Fibroblast of lung (primary cell): ENCODE results near the gene SORCS2.

Source experiments
- CTCF ChIP-seq, 2 donors: IDR thresholded peaks in 1 of 2; conservative IDR thresholded peaks in 1 of 2; 1 replicate in 1 of 2; 2 replicates in 1 of 2; pipeline ENCODE4 v1.5.1; 2011 to 2012; ENCODE audit warnings: low read length in 2 of 2, control low read depth in 1 of 2, inconsistent platforms in 1 of 2, low read depth in 1 of 2, mild to moderate bottlenecking in 1 of 2
- EZH2 ChIP-seq: IDR thresholded peaks from 2 replicates; pipeline ENCODE4 v1.5.1; 2012; ENCODE audit warnings: low read length, control low read depth, mild to moderate bottlenecking; ENCODE audit errors: missing control alignments

- TF ChIP-seq EZH2 (no peak), CTCF (conservative IDR thresholded peaks at IDR 0.05 in 1 of 2, IDR thresholded peaks at IDR 0.05 in 1 of 2; ENCODE audit: low read depth in 1 of 2, low read length in 2 of 2) (no peak)
Measured at GRCh38 chr4:7398104-7398423, 205.7 kb downstream of the SORCS2 start.
